Stomach (tissue), 9 donors: Measurements from ENCODE around the gene HDGFL2. TPM values are rescaled to one million over a fixed set of nuclear protein-coding genes. Genes with fewer than 3 reads are reported as not detected.

ENCODE experiments used
- DNase-seq, 2 donors: peaks; one replicate each; pipeline versions ENCODE4 v3.0.0 to v3.0.0-alpha.2; 2013 to 2019
- H3K27ac ChIP-seq, 5 donors: fragments of 200-600 bp in 4 of 5; sonication (generic) in 4 of 5; one replicate each; pipeline ENCODE4 v1.5.1; 2013 to 2019; ENCODE audit warnings: mild to moderate bottlenecking in 1 of 5, moderate library complexity in 1 of 5
- H3K27me3 ChIP-seq, 3 donors: fragments of 200-600 bp; sonication (generic); one replicate each; pipeline ENCODE4 v1.5.1; 2017 to 2019; ENCODE audit warnings: mixed run types in 1 of 3
- H3K36me3 ChIP-seq, 4 donors: fragments of 200-600 bp; sonication (generic); 1 replicate in 3 of 4; 2 replicates in 1 of 4; pipeline ENCODE4 v1.5.1; 2016 to 2019
- H3K4me1 ChIP-seq, 4 donors: fragments of 200-600 bp; sonication (generic); one replicate each; pipeline ENCODE4 v1.5.1; 2016 to 2019
- H3K4me3 ChIP-seq, 4 donors: fragments of 200-600 bp; sonication (generic) in 3 of 4; one replicate each; pipeline ENCODE4 v1.5.1; 2016 to 2019; ENCODE audit warnings: mild to moderate bottlenecking in 1 of 4
- H3K9me3 ChIP-seq, 4 donors: fragments of 200-600 bp; sonication (generic); one replicate each; pipeline ENCODE4 v1.5.1; 2016 to 2019
- EP300 ChIP-seq: sonication (generic); formaldehyde crosslinking; IDR thresholded peaks from one replicate; pipeline ENCODE4 v1.6.1; 2017; ENCODE audit warnings: antibody characterized with exemption
- POLR2A ChIP-seq, 4 donors: fragments of 450-650 bp; IDR thresholded peaks; one replicate each; pipeline ENCODE4 v1.6.1; 2016; ENCODE audit warnings: antibody characterized with exemption in 4 of 4, control low read depth in 2 of 4, mild to moderate bottlenecking in 1 of 4, moderate library complexity in 1 of 4
- POLR2AphosphoS5 ChIP-seq, 3 donors: sonication (generic); formaldehyde crosslinking; IDR thresholded peaks; one replicate each; pipeline ENCODE4 v1.6.1; 2016; ENCODE audit warnings: antibody characterized with exemption in 3 of 3
- WGBS, 5 donors: extraction: QIAGEN DNeasy Blood & Tissue Kit in 3 of 5; methylation state at CpG; one replicate each; pipeline versions ENCODE4 v1.1.5 to v1.1.7; 2013 to 2018; 5-methylcytosine and 5-hydroxymethylcytosine counted together
- intact Hi-C: fragments of 100-400 bp; cut with DNase I; formaldehyde crosslinking; loops from one replicate; pipeline ENCODE4 v1.15.1; 2023; ENCODE audit warnings: low total_unique reads
- polyA plus RNA-seq, 3 donors: library from polyadenylated mRNA; stranded (reverse); fragments of 200-250 nt; gene quantifications; one replicate each; pipeline ENCODE4 v1.2.3, GENCODE V29; 2013
- total RNA-seq, 5 donors: library from RNA; depleted of rRNA; stranded (reverse); fragments of >200 nt; gene quantifications; one replicate each; pipeline versions ENCODE4 v1.1.0 to v1.2.3, GENCODE V29; 2014 to 2016
- TF ChIP-seq, protein P1 (sequence below), 7 experiments: fragments of 450-650 bp in 4 of 7; fragments of 200-600 bp in 3 of 7; sonication (generic) in 3 of 7; IDR thresholded peaks; one replicate each; pipeline ENCODE4 v1.5.1; 2016 to 2019; ENCODE audit warnings: antibody characterized with exemption in 7 of 7, control low read depth in 2 of 7, mild to moderate bottlenecking in 1 of 7
- donor health status: healthy with polysubstance abuse.
- donor health status: Bipolar disorder and iron deficiency.
- donor health status: healthy.

Gene HDGFL2
- total and polyA plus RNA-seq, 8 donors, result 25.5 to 127 (median 35.0) TPM

DNA sequence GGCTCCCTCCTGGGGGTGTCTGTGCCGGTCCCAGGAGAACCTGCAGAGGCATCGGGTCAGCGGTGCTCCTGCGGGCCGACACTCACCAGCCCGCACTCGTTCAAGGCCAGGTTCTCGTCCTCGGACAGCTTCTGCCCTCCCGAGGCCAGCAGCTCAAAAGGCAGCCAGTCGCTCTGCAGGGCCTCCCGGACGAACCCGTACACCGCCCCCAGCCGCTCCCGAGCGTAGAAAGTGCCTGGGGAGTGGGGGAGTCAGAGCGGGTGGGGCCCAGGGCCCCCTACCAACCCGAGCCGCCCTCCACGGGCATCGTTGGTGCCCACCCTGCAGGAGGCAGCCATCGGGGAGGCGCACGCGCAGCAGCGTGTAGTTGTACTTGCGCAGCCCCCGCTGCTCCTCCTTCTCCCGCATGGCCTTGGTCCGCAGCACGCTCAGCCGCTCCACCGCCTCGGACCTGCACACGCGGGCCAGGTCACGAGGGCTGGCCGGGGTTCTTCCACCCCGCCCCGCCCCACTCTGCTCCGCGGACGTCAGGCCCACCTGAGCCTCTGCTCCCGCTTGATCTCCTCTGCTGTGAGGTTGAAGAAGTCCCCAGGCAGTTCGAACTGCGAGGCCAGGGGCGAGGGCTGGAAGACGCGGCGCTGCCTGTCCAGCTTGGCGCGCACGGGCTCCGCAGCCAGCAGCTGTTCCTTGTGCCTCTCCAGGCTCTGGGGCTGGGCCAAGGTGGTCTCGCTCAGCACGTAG is 26.0 kb upstream of the HDGFL2 start:
- Histone ChIP-seq H3K27ac (peak overlapping the region in 1 of 5 donors; percentile 84), H3K36me3 (peaks cover 55 to 78% (median 74%) of the 10 kb centered on the region in 4 donors), H3K9me3 (no peaks in the 10 kb centered on the region), H3K27me3 (no peaks in the 10 kb centered on the region), H3K4me1 (peaks cover 4 to 23% (median 14%) of the 10 kb centered on the region in 4 donors), H3K4me3 (no peak overlapping the region)
- WGBS, 5 donors, result 91 to 94% (median 93%) methylated on average over 51 to 58 of the region's 58 CpGs
- intact Hi-C loops, result no loop called here
- TF ChIP-seq, protein P1, sequence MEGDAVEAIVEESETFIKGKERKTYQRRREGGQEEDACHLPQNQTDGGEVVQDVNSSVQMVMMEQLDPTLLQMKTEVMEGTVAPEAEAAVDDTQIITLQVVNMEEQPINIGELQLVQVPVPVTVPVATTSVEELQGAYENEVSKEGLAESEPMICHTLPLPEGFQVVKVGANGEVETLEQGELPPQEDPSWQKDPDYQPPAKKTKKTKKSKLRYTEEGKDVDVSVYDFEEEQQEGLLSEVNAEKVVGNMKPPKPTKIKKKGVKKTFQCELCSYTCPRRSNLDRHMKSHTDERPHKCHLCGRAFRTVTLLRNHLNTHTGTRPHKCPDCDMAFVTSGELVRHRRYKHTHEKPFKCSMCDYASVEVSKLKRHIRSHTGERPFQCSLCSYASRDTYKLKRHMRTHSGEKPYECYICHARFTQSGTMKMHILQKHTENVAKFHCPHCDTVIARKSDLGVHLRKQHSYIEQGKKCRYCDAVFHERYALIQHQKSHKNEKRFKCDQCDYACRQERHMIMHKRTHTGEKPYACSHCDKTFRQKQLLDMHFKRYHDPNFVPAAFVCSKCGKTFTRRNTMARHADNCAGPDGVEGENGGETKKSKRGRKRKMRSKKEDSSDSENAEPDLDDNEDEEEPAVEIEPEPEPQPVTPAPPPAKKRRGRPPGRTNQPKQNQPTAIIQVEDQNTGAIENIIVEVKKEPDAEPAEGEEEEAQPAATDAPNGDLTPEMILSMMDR (IDR thresholded peaks at IDR 0.05), result no peak
- no peak for TF ChIP-seq EP300
- no peak for TF ChIP-seq POLR2AphosphoS5 (IDR thresholded peaks at IDR 0.05)
- no peak for TF ChIP-seq POLR2A (IDR thresholded peaks at IDR 0.05)
- DNase-seq, result no peak

- no peak overlapping the region for H3K4me3 ChIP-seq
- H3K36me3 ChIP-seq, result peaks cover 61 to 84% (median 80%) of the 10 kb centered on the region in 4 donors
- peaks cover 4 to 23% (median 14%) of the 10 kb centered on the region in 4 donors for H3K4me1 ChIP-seq
- DNase-seq, result no peak
- H3K27ac ChIP-seq, result peak overlapping the region in 1 of 5 donors; percentile 84
- WGBS, 5 donors, result 82 to 86% (median 84%) methylated on average over 9 to 15 of the region's 15 CpGs
- H3K27me3 ChIP-seq, result no peaks in the 10 kb centered on the region
- TF ChIP-seq POLR2A (IDR thresholded peaks at IDR 0.05) (no peak), EP300 (no peak), POLR2AphosphoS5 (IDR thresholded peaks at IDR 0.05) (no peak)
- TF ChIP-seq, protein P1 (IDR thresholded peaks at IDR 0.05), result no peak
- H3K9me3 ChIP-seq, result no peaks in the 10 kb centered on the region
- intact Hi-C loops, result no loop called here
Measured at GRCh38 chr19:4446704-4447200, 25.3 kb upstream of the HDGFL2 start.

- H3K27ac ChIP-seq, result peak overlapping the region in 1 of 5 donors; percentile 84
- DNase-seq, result no peak
- intact Hi-C loops, result no loop called here
- H3K4me1 ChIP-seq, result peaks cover 4 to 21% (median 13%) of the 10 kb centered on the region in 4 donors
- H3K36me3 ChIP-seq, result peaks cover 69 to 92% (median 88%) of the 10 kb centered on the region in 4 donors
- TF ChIP-seq, protein P1 (IDR thresholded peaks at IDR 0.05), result no peak
- no peak for TF ChIP-seq EP300
- no peak for TF ChIP-seq POLR2AphosphoS5 (IDR thresholded peaks at IDR 0.05)
- no peak for TF ChIP-seq POLR2A (IDR thresholded peaks at IDR 0.05)
- H3K9me3 ChIP-seq, result no peaks in the 10 kb centered on the region
- 89 to 92% (median 91%) methylated on average over 16 to 28 of the region's 28 CpGs for WGBS, 5 donors
- H3K4me3 ChIP-seq, result no peak overlapping the region
- no peaks in the 10 kb centered on the region for H3K27me3 ChIP-seq
Measured at GRCh38 chr19:4447327-4448146, 24.6 kb upstream of the HDGFL2 start.
